Prostate gland (tissue), 2 donors: Measurements from ENCODE around the gene THSD7A. TPM values are rescaled to one million over a fixed set of nuclear protein-coding genes. Genes with fewer than 3 reads are reported as not detected.

Source experiments
- DNase-seq: peaks from one replicate; pipeline ENCODE4 v3.0.0-alpha.2; 2019; ENCODE audit warnings: low spot score
- H3K27ac ChIP-seq, 2 donors: fragments of 200-600 bp; sonication (generic); 2 replicates each; pipeline ENCODE4 v1.5.1; 2017 to 2019
- H3K27me3 ChIP-seq: fragments of 200-600 bp; sonication (generic); replicated peaks from 2 replicates; pipeline ENCODE4 v1.5.1; 2019; ENCODE audit not compliant: insufficient read depth
- H3K36me3 ChIP-seq, 2 donors: fragments of 200-600 bp; sonication (generic); 1 replicate in 1 of 2; 2 replicates in 1 of 2; pipeline versions ENCODE4 v1.5.1 to v1.8.1; 2017 to 2019
- H3K4me1 ChIP-seq: fragments of 200-600 bp; sonication (generic); replicated peaks from 2 replicates; pipeline ENCODE4 v1.5.1; 2019
- H3K4me3 ChIP-seq, 2 donors: fragments of 200-600 bp; sonication (generic); 2 replicates each; pipeline ENCODE4 v1.5.1; 2017 to 2019
- H3K9me3 ChIP-seq: fragments of 200-600 bp; sonication (generic); 2 replicates; pipeline ENCODE4 v1.5.1; 2017
- CTCF ChIP-seq, 4 experiments: fragments of 200-600 bp in 2 of 4; fragments of 450-650 bp in 2 of 4; sonication (generic) in 2 of 4; IDR thresholded peaks; 1 replicate in 3 of 4; 2 replicates in 1 of 4; pipeline ENCODE4 v1.5.1; 2016 to 2019; ENCODE audit warnings: antibody characterized with exemption in 4 of 4, mild to moderate bottlenecking in 2 of 4, moderate library complexity in 2 of 4
- POLR2A ChIP-seq: fragments of 450-650 bp; IDR thresholded peaks from one replicate; pipeline ENCODE4 v1.6.1; 2016; ENCODE audit warnings: antibody characterized with exemption, mild to moderate bottlenecking
- POLR2AphosphoS5 ChIP-seq: sonication (generic); formaldehyde crosslinking; IDR thresholded peaks from one replicate; pipeline ENCODE4 v1.6.1; 2017; ENCODE audit warnings: antibody characterized with exemption
- WGBS: methylation state at CpG from one replicate; pipeline ENCODE4 v1.1.5; 2018; 5-methylcytosine and 5-hydroxymethylcytosine counted together
- intact Hi-C: fragments of 100-400 bp; cut with DNase I; formaldehyde crosslinking; loops from one replicate; pipeline ENCODE4 v1.14.2; 2022
- total RNA-seq, 2 donors: library from RNA; depleted of rRNA; stranded (reverse); fragments of >200 nt; gene quantifications; one replicate each; pipeline ENCODE4 v1.1.0, GENCODE V29; 2016

The THSD7A gene
- total RNA-seq, 2 donors from 2014 or later = 3.1 to 9.9 TPM

DNA sequence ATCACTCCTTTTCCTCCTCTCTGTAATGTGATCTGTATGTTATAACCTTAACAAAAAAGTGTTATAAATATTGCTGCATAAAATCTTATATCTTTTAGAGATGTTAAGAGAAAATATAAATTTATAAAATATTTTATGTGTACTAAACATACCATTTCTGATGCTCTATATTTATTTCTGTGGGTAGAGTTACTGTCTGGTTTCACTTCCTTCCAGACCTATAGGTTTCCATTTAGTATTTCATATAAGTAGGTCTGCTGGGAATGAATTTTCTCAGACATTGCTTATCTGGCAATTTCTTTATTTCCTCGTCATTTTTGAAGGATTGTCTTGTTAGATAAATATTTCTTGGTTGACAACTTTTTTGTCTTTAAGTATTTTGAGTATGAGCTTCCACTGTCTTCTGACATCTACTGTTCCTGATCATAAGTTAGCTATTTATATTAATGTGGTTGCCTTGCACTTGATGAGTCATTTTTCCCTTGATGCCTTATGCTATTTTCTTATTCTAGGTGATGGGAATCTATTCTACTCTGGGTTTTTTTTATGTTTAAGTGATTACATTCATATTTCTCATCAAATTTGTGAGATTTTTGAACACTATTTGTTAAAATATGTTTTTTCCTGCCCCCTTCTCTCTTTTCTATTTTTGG lies 11.2 kb upstream of the THSD7A start:
- TF ChIP-seq CTCF (IDR thresholded peaks at IDR 0.05) = no peak
- TF ChIP-seq POLR2A = no peak
- TF ChIP-seq POLR2AphosphoS5 = no peak
- H3K4me3 ChIP-seq = no peak overlapping the region
- no peaks in the 10 kb centered on the region for H3K27me3 ChIP-seq
- WGBS = 89% methylated on average over 1 of the region's 1 CpG
- H3K27ac ChIP-seq = no peak overlapping the region
- no peaks in the 10 kb centered on the region for H3K9me3 ChIP-seq
- H3K4me1 ChIP-seq = no peaks in the 10 kb centered on the region
- H3K36me3 ChIP-seq = no peaks in the 10 kb centered on the region
- intact Hi-C loops = no loop called here
- DNase-seq = no peak

- Histone ChIP-seq H3K9me3 (no peaks in the 10 kb centered on the region), H3K27me3 (no peaks in the 10 kb centered on the region), H3K36me3 (no peaks in the 10 kb centered on the region), H3K27ac (no peak overlapping the region), H3K4me1 (no peaks in the 10 kb centered on the region), H3K4me3 (no peak overlapping the region)
- no peak for TF ChIP-seq POLR2A
- no peak for TF ChIP-seq CTCF (IDR thresholded peaks at IDR 0.05)
- TF ChIP-seq POLR2AphosphoS5 = no peak
- intact Hi-C loops = no loop called here
- no peak for DNase-seq
These were observed 9.7 kb upstream of the THSD7A start for GRCh38 chr7:11841657-11842056.

- intact Hi-C loops = loop anchor here (10.0 kb wide), 2 partner anchors 110 to 380 kb away; partner anchors contain the start of gene TMEM106B
- DNase-seq = no peak
- Histone ChIP-seq H3K36me3 (no peaks in the 10 kb centered on the region), H3K9me3 (no peaks in the 10 kb centered on the region), H3K27ac (no peak overlapping the region), H3K4me1 (no peaks in the 10 kb centered on the region), H3K27me3 (no peaks in the 10 kb centered on the region), H3K4me3 (no peak overlapping the region)
- TF ChIP-seq POLR2AphosphoS5 (no peak), CTCF (IDR thresholded peaks at IDR 0.05) (peak in 3 of 4 experiments; percentile 18 to 27 (median 20)), POLR2A (no peak)
These were observed 3.3 kb upstream of the THSD7A start for GRCh38 chr7:11835260-11835659.

GRCh38 chr7:11833431-11833830 lies 1.4 kb upstream of the THSD7A start:
- no peak overlapping the region for H3K4me3 ChIP-seq
- intact Hi-C loops = loop anchor here (5.0 to 10.0 kb wide), 4 partner anchors 109 to 489 kb away; partner anchors contain the start of gene TMEM106B
- no peaks in the 10 kb centered on the region for H3K4me1 ChIP-seq
- H3K9me3 ChIP-seq = no peaks in the 10 kb centered on the region
- no peak overlapping the region for H3K27ac ChIP-seq
- no peak for DNase-seq
- no peaks in the 10 kb centered on the region for H3K27me3 ChIP-seq
- 42% methylated on average over 6 of the region's 6 CpGs for whole genome bisulfite sequencing
- no peaks in the 10 kb centered on the region for H3K36me3 ChIP-seq
- TF ChIP-seq CTCF (IDR thresholded peaks at IDR 0.05) = no peak
- no peak for TF ChIP-seq POLR2AphosphoS5
- TF ChIP-seq POLR2A = no peak

GRCh38 chr7:11831156-11831735 lies 752 bp downstream of the THSD7A start:
- WGBS = 3% methylated on average over 8 of the region's 8 CpGs
- intact Hi-C loops = loop anchor here (5.0 to 10.0 kb wide), 4 partner anchors 106 to 491 kb away; partner anchors contain the start of gene TMEM106B
- H3K27me3 ChIP-seq = no peaks in the 10 kb centered on the region
- TF ChIP-seq POLR2A (no peak), POLR2AphosphoS5 (no peak), CTCF (IDR thresholded peaks at IDR 0.05) (no peak)
- no peaks in the 10 kb centered on the region for H3K36me3 ChIP-seq
- H3K4me1 ChIP-seq = no peaks in the 10 kb centered on the region
- H3K27ac ChIP-seq = peak overlapping the region; percentile 60 to 62
- H3K9me3 ChIP-seq = no peaks in the 10 kb centered on the region
- DNase-seq = no peak
- H3K4me3 ChIP-seq = peak overlapping the region; percentile 37 to 41
